B cell (primary cell): ENCODE measurements around the gene HADH. TPM values are rescaled to one million over a fixed set of nuclear protein-coding genes. Genes with fewer than 3 reads are reported as not detected.

ENCODE experiments used
- ATAC-seq: fragments of 200-7000 bp; cut with Tn5 transposase; one replicate; pipeline ENCODE4 v1.10.0; 2021; ENCODE audit warnings: low read depth, mild to moderate bottlenecking, moderate number of reproducible peaks, moderate library complexity
- CTCF ChIA-PET: fragments of 350-600 bp; sonication (Branson Sonifier 250); formaldehyde crosslinking; loops from one replicate; lab custom pipeline; 2021; ENCODE audit warnings: antibody characterized with exemption, inconsistent platforms; lab: Charles Lee
- POLR2A ChIA-PET: fragments of 350-600 bp; sonication (Branson Sonifier 250); formaldehyde crosslinking; loops from one replicate; lab custom pipeline; 2021; ENCODE audit warnings: antibody characterized with exemption; lab: Charles Lee
- DNase-seq: peaks from one replicate; pipeline ENCODE4 v3.0.0; 2013
- H2AFZ ChIP-seq: 2 replicates; pipeline ENCODE4 v1.6.1; 2012; ENCODE audit warnings: mild to moderate bottlenecking, low read depth, low read length; ENCODE audit not compliant: insufficient read depth, poor library complexity, severe bottlenecking
- H3K27ac ChIP-seq, 2 donors: 1 replicate in 1 of 2; 2 replicates in 1 of 2; pipeline ENCODE4 v1.5.1; 2012 to 2013; ENCODE audit warnings: low read length in 2 of 2, mild to moderate bottlenecking in 2 of 2, moderate library complexity in 1 of 2
- H3K27me3 ChIP-seq, 4 experiments: fragments of 200-600 bp in 1 of 4; sonication (generic) in 1 of 4; replicated peaks in 1 of 4; 1 replicate in 2 of 4; 2 replicates in 2 of 4; pipeline versions ENCODE4 v1.6.1 to v1.7.0; 2013 to 2016; ENCODE audit warnings: low read length in 3 of 4, mild to moderate bottlenecking in 2 of 4, mixed read lengths in 1 of 4, moderate library complexity in 1 of 4; ENCODE audit not compliant: insufficient read depth in 4 of 4, control insufficient read depth in 3 of 4; ENCODE audit errors: control extremely low read depth in 1 of 4
- H3K36me3 ChIP-seq, 2 experiments: replicated peaks in 1 of 2; 1 replicate in 1 of 2; 2 replicates in 1 of 2; pipeline versions ENCODE4 v1.6.1 to v1.7.1; 2013; ENCODE audit warnings: low read length in 1 of 2; ENCODE audit not compliant: insufficient read depth in 2 of 2, control insufficient read depth in 1 of 2; ENCODE audit errors: control extremely low read depth in 1 of 2, extremely low read depth in 1 of 2
- H3K4me1 ChIP-seq, 2 donors: fragments of 200-600 bp in 1 of 2; sonication (generic) in 1 of 2; 1 replicate in 1 of 2; 2 replicates in 1 of 2; pipeline versions ENCODE4 v1.5.1 to v1.6.1; 2013 to 2017; ENCODE audit warnings: low read length in 2 of 2; ENCODE audit not compliant: control insufficient read depth in 2 of 2, insufficient read depth in 2 of 2
- H3K4me2 ChIP-seq: replicated peaks from 2 replicates; pipeline ENCODE3; 2012; ENCODE audit warnings: mild to moderate bottlenecking, low read depth, low read length; ENCODE audit not compliant: poor library complexity, severe bottlenecking
- H3K4me3 ChIP-seq, 5 experiments: fragments of 200-600 bp in 1 of 5; sonication (generic) in 1 of 5; 1 replicate in 3 of 5; 2 replicates in 2 of 5; pipeline versions ENCODE4 v1.5.1 to v1.7.0; 2011 to 2016; ENCODE audit warnings: low read length in 4 of 5, mild to moderate bottlenecking in 4 of 5, low read depth in 2 of 5, control low read depth in 1 of 5, moderate library complexity in 1 of 5; ENCODE audit not compliant: insufficient read depth in 1 of 5; ENCODE audit errors: control extremely low read depth in 1 of 5, extremely low read depth in 1 of 5
- H3K79me2 ChIP-seq: fragments of 200-600 bp; sonication (generic); one replicate; pipeline ENCODE4 v1.6.0; 2016; ENCODE audit warnings: low read length; ENCODE audit not compliant: control insufficient read depth, insufficient read depth
- H3K9ac ChIP-seq: fragments of 200-600 bp; sonication (generic); 2 replicates; pipeline ENCODE4 v1.6.1; 2017; ENCODE audit warnings: mild to moderate bottlenecking, low read length, moderate library complexity
- H3K9me3 ChIP-seq, 3 donors: one replicate each; pipeline versions ENCODE4 v1.6.1 to v1.7.1; 2013; ENCODE audit warnings: low read length in 2 of 3; ENCODE audit not compliant: control insufficient read depth in 2 of 3, insufficient read depth in 1 of 3; ENCODE audit errors: control extremely low read depth in 1 of 3
- H4K20me1 ChIP-seq: 2 replicates; pipeline ENCODE4 v1.6.0; 2012; ENCODE audit warnings: mild to moderate bottlenecking, low read length; ENCODE audit not compliant: insufficient read depth, control insufficient read depth, poor library complexity, severe bottlenecking
- H3K27ac Mint-ChIP-seq: one replicate; pipeline ENCODE4 v1.8.0; 2021; ENCODE audit warnings: mixed read lengths
- H3K27me3 Mint-ChIP-seq: one replicate; pipeline ENCODE4 v1.8.0; 2021; ENCODE audit warnings: mixed read lengths
- H3K4me1 Mint-ChIP-seq: one replicate; pipeline ENCODE4 v1.8.0; 2021; ENCODE audit warnings: mixed read lengths
- H3K4me3 Mint-ChIP-seq: one replicate; pipeline ENCODE4 v1.8.0; 2021; ENCODE audit warnings: mixed read lengths
- H3K9me3 Mint-ChIP-seq: one replicate; pipeline ENCODE4 v1.8.0; 2022; ENCODE audit warnings: mixed read lengths; ENCODE audit not compliant: insufficient read depth
- CTCF ChIP-seq: fragments of 200-600 bp; IDR thresholded peaks from one replicate; pipeline ENCODE4 v1.8.0; 2022; ENCODE audit warnings: antibody characterized with exemption, mild to moderate bottlenecking
- EZH2 ChIP-seq: IDR thresholded peaks from 2 replicates; pipeline ENCODE4 v1.6.1; 2012; ENCODE audit warnings: borderline replicate concordance, low read depth, mild to moderate bottlenecking, moderate library complexity, low read length; ENCODE audit not compliant: insufficient read depth, poor library complexity, severe bottlenecking
- WGBS: methylation state at CpG from one replicate; pipeline ENCODE4 v1.1.5; 2013; ENCODE audit warnings: missing lambda C conversion rate; ENCODE audit not compliant: insufficient coverage; 5-methylcytosine and 5-hydroxymethylcytosine counted together
- intact Hi-C: fragments of 100-400 bp; cut with micrococcal nuclease; formaldehyde crosslinking; loops from one replicate; pipeline ENCODE4 v1.10.0; 2022
- polyA plus RNA-seq: library from polyadenylated mRNA; depleted of rRNA; stranded (reverse); fragments of >200 nt; gene quantifications from 2 replicates; pipeline ENCODE4 v1.2.3, GENCODE V29; 2012
- total RNA-seq, 2 donors: library from RNA; stranded (reverse); fragments of 120-200 nt in 1 of 2; gene quantifications; 1 replicate in 1 of 2; 2 replicates in 1 of 2; pipeline versions ENCODE4 v1.2.3 to v1.2.4, GENCODE V29; 2013 to 2022

The HADH gene
- total and polyA plus RNA-seq, 2 donors (not counting 1 experiment from before 2014, with no cell fraction given) = 21.9 to 26.1 TPM

- Histone ChIP-seq H3K9me3 (no peaks in the 10 kb centered on the region), H3K27ac (no peak overlapping the region), H3K36me3 (peaks cover 6 to 45% of the 10 kb centered on the region in 2 experiments), H3K4me2 (no peak overlapping the region), H3K4me3 (no peak overlapping the region), H2AFZ (no peak overlapping the region), H3K27me3 (no peaks in the 10 kb centered on the region), H3K9ac (no peak overlapping the region), H3K79me2 (no peaks in the 10 kb centered on the region), H3K4me1 (no peaks in the 10 kb centered on the region), H4K20me1 (no peaks in the 10 kb centered on the region)
- no peak for ATAC-seq
- no peaks in the 10 kb centered on the region for H3K4me1 Mint-ChIP-seq
- POLR2A ChIA-PET = no interaction called here
- H3K27ac Mint-ChIP-seq = no peak overlapping the region
- H3K27me3 Mint-ChIP-seq = no peaks in the 10 kb centered on the region
- H3K4me3 Mint-ChIP-seq = no peak overlapping the region
- CTCF ChIA-PET = interaction anchor here (1.1 kb wide), 1 partner anchor 541 kb away, joined by 3 read pairs; no protein-coding TSS in a partner anchor
- DNase-seq = peak; percentile 18
- intact Hi-C loops = loop anchor here (5.0 kb wide), 1 partner anchor 542 kb away; no protein-coding TSS in a partner anchor
- TF ChIP-seq CTCF (no peak), EZH2 (no peak)
- H3K9me3 Mint-ChIP-seq = no peaks in the 10 kb centered on the region
- no CpG with 5 or more reads among the region's 2 CpGs for WGBS
Measured at GRCh38 chr4:108030332-108030731, 40.6 kb downstream of the HADH start.

GRCh38 chr4:108031427-108032083 is 41.9 kb downstream of the HADH start:
- Histone ChIP-seq H2AFZ (no peak overlapping the region), H3K27ac (no peak overlapping the region), H3K27me3 (no peaks in the 10 kb centered on the region), H3K36me3 (peaks cover 3 to 45% of the 10 kb centered on the region in 2 experiments), H4K20me1 (no peaks in the 10 kb centered on the region), H3K9me3 (no peaks in the 10 kb centered on the region), H3K4me2 (no peak overlapping the region), H3K4me1 (peaks cover 0 to 12% of the 10 kb centered on the region in 2 donors), H3K79me2 (no peaks in the 10 kb centered on the region), H3K9ac (no peak overlapping the region), H3K4me3 (no peak overlapping the region)
- no peaks in the 10 kb centered on the region for H3K9me3 Mint-ChIP-seq
- intact Hi-C loops = loop anchor here (5.0 kb wide), 1 partner anchor 541 kb away; no protein-coding TSS in a partner anchor
- no peak overlapping the region for H3K4me3 Mint-ChIP-seq
- no peaks in the 10 kb centered on the region for H3K27me3 Mint-ChIP-seq
- no peak for DNase-seq
- peaks cover 10% of the 10 kb centered on the region for H3K4me1 Mint-ChIP-seq
- ATAC-seq = no peak
- ChIA-PET POLR2A (no interaction called here), CTCF (interaction anchor here (5.4 kb wide), 1 partner anchor 11 kb away, joined by 26 read pairs; no protein-coding TSS in a partner anchor)
- TF ChIP-seq CTCF (no peak), EZH2 (no peak)
- WGBS = 100% methylated on average over 1 of the region's 4 CpGs
- no peak overlapping the region for H3K27ac Mint-ChIP-seq
